WTC11 (cell line): Measurements from ENCODE around the gene RNGTT. TPM values are rescaled to one million over a fixed set of nuclear protein-coding genes. Genes with fewer than 3 reads are reported as not detected.
"Not testable (repeated sequence)": the region's sequence is repeated elsewhere in the genome, so short reads cannot be mapped to it uniquely, and the experiment has no call there.

Source experiments
- ATAC-seq: fragments of 200-7000 bp; cut with Tn5 transposase; 2 replicates; pipeline ENCODE4 v1.10.0; 2021; ENCODE audit warnings: mild to moderate bottlenecking, moderate library complexity
- CTCF ChIA-PET: fragments of 300-600 bp; sonication (Branson Sonifier 250); formaldehyde crosslinking; loops from one replicate; lab custom pipeline; 2021; ENCODE audit warnings: antibody characterized with exemption; lab: Charles Lee
- POLR2A ChIA-PET: fragments of 350-600 bp; sonication (Branson Sonifier 250); formaldehyde crosslinking; loops from one replicate; lab custom pipeline; 2021; ENCODE audit warnings: antibody characterized with exemption; lab: Charles Lee
- DNase-seq: peaks from one replicate; pipeline ENCODE4 v3.0.0; 2021; ENCODE audit warnings: low spot score
- H3K27ac Mint-ChIP-seq: 2 replicates; pipeline ENCODE4 v1.8.0; 2021; ENCODE audit warnings: mixed read lengths
- H3K27me3 Mint-ChIP-seq: 2 replicates; pipeline ENCODE4 v1.8.0; 2021; ENCODE audit warnings: low read depth, mild to moderate bottlenecking, moderate library complexity, mixed read lengths
- H3K36me3 Mint-ChIP-seq: 2 replicates; pipeline ENCODE4 v1.8.0; 2021; ENCODE audit warnings: mixed read lengths
- H3K4me1 Mint-ChIP-seq: 2 replicates; pipeline ENCODE4 v1.8.0; 2022; ENCODE audit warnings: mixed read lengths
- H3K4me3 Mint-ChIP-seq: 2 replicates; pipeline ENCODE4 v1.8.0; 2021; ENCODE audit warnings: mild to moderate bottlenecking, moderate library complexity, mixed read lengths
- H3K9me3 Mint-ChIP-seq: 2 replicates; pipeline ENCODE4 v1.8.0; 2021; ENCODE audit warnings: mixed read lengths
- AFF4 ChIP-seq: sonication (generic); formaldehyde crosslinking; IDR thresholded peaks from 2 replicates; pipeline ENCODE4 v1.8.1; 2023; ENCODE audit warnings: mild to moderate bottlenecking, missing genetic modification reagents, borderline replicate concordance
- CBFB ChIP-seq: sonication (generic); formaldehyde crosslinking; IDR thresholded peaks from 2 replicates; pipeline ENCODE4 v1.8.1; 2022; ENCODE audit warnings: mild to moderate bottlenecking, low read depth, missing genetic modification reagents
- E2F4 ChIP-seq: sonication (generic); formaldehyde crosslinking; IDR thresholded peaks from 2 replicates; pipeline ENCODE4 v1.8.1; 2022; ENCODE audit warnings: low read depth, mild to moderate bottlenecking, moderate library complexity, missing genetic modification reagents, borderline replicate concordance
- E2F5 ChIP-seq: sonication (generic); formaldehyde crosslinking; IDR thresholded peaks from 2 replicates; pipeline ENCODE4 v1.8.1; 2022; ENCODE audit warnings: mild to moderate bottlenecking, moderate library complexity, missing genetic modification reagents
- ERG ChIP-seq: fragments of 250-450 bp; sonication (Bioruptor Pico); IDR thresholded peaks from 2 replicates; pipeline ENCODE4 v1.8.0; 2021; ENCODE audit warnings: mild to moderate bottlenecking
- ESRRA ChIP-seq: sonication (generic); formaldehyde crosslinking; IDR thresholded peaks from 2 replicates; pipeline ENCODE4 v1.8.1; 2022; ENCODE audit warnings: mild to moderate bottlenecking, missing genetic modification reagents, borderline replicate concordance
- FOXK1 ChIP-seq: sonication (generic); formaldehyde crosslinking; IDR thresholded peaks from 2 replicates; pipeline ENCODE4 v1.8.0; 2022; ENCODE audit warnings: mild to moderate bottlenecking, moderate library complexity, missing genetic modification reagents
- FOXP1 ChIP-seq: sonication (generic); formaldehyde crosslinking; IDR thresholded peaks from 2 replicates; pipeline ENCODE4 v1.8.0; 2022; ENCODE audit warnings: missing genetic modification reagents, mild to moderate bottlenecking, moderate library complexity, borderline replicate concordance
- GRHL2 ChIP-seq: fragments of 250-450 bp; sonication (Bioruptor Pico); IDR thresholded peaks from 2 replicates; pipeline ENCODE4 v1.8.0; 2022; ENCODE audit warnings: mild to moderate bottlenecking, moderate library complexity; ENCODE audit not compliant: insufficient replicate concordance, severe bottlenecking
- KAT7 ChIP-seq: sonication (generic); formaldehyde crosslinking; IDR thresholded peaks from 2 replicates; pipeline ENCODE4 v1.8.1; 2023; ENCODE audit warnings: missing genetic modification reagents, mild to moderate bottlenecking, borderline replicate concordance
- NFATC4 ChIP-seq: fragments of 250-450 bp; sonication (Bioruptor Pico); IDR thresholded peaks from 2 replicates; pipeline ENCODE4 v1.9.0; 2021; ENCODE audit warnings: mild to moderate bottlenecking
- PREB ChIP-seq: sonication (generic); formaldehyde crosslinking; IDR thresholded peaks from 2 replicates; pipeline ENCODE4 v1.8.1; 2022; ENCODE audit warnings: mild to moderate bottlenecking, missing genetic modification reagents, moderate library complexity, borderline replicate concordance
- SMAD3 ChIP-seq: sonication (generic); formaldehyde crosslinking; IDR thresholded peaks from 2 replicates; pipeline ENCODE4 v1.8.0; 2022; ENCODE audit warnings: missing genetic modification reagents, mild to moderate bottlenecking, borderline replicate concordance
- TEAD1 ChIP-seq: sonication (generic); formaldehyde crosslinking; IDR thresholded peaks from 2 replicates; pipeline ENCODE4 v1.8.0; 2022; ENCODE audit warnings: mild to moderate bottlenecking, missing genetic modification reagents
- TP53 ChIP-seq: sonication (generic); formaldehyde crosslinking; IDR thresholded peaks from 2 replicates; pipeline ENCODE4 v1.8.1; 2023; ENCODE audit warnings: mild to moderate bottlenecking, missing genetic modification reagents
- ZMAT4 ChIP-seq: fragments of 250-450 bp; sonication (Bioruptor Pico); IDR thresholded peaks from 2 replicates; pipeline ENCODE4 v1.9.0; 2021; ENCODE audit warnings: mild to moderate bottlenecking
- ZNF121 ChIP-seq: sonication (generic); formaldehyde crosslinking; IDR thresholded peaks from 2 replicates; pipeline ENCODE4 v1.8.0; 2023; ENCODE audit warnings: missing genetic modification reagents
- ZNF281 ChIP-seq: sonication (generic); formaldehyde crosslinking; IDR thresholded peaks from 2 replicates; pipeline ENCODE4 v1.8.0; 2023; ENCODE audit warnings: mild to moderate bottlenecking, missing genetic modification reagents
- total RNA-seq: library from RNA; stranded (reverse); gene quantifications from 3 replicates; pipeline ENCODE4 v1.2.3, GENCODE V29; 2021

Gene RNGTT
- total RNA-seq, 1 experiment from 2014 or later: 20.4 TPM

- H3K27me3 Mint-ChIP-seq: no peaks in the 10 kb centered on the region
- no peak for ATAC-seq
- peaks cover 39% of the 10 kb centered on the region for H3K36me3 Mint-ChIP-seq
- no peak for DNase-seq
- no peak overlapping the region for H3K27ac Mint-ChIP-seq
- TF ChIP-seq ESRRA (no peak), CBFB (CRISPR knock-in tag) (no peak), ZNF121 (no peak), KAT7 (CRISPR knock-in tag) (no peak), TP53 (no peak), SMAD3 (CRISPR knock-in tag) (no peak), FOXP1 (no peak), E2F4 (CRISPR knock-in tag) (no peak)
- CTCF ChIA-PET: interaction anchor here (1.0 kb wide), 1 partner anchor 64 kb away, joined by 3 read pairs; no protein-coding TSS in a partner anchor
- POLR2A ChIA-PET: no interaction called here
- peaks cover 42% of the 10 kb centered on the region for H3K9me3 Mint-ChIP-seq
- H3K4me1 Mint-ChIP-seq: no peaks in the 10 kb centered on the region
- H3K4me3 Mint-ChIP-seq: no peak overlapping the region
These were observed 128.2 kb downstream of the RNGTT start for GRCh38 chr6:88835210-88835609.

- Mint-ChIP-seq H3K9me3 (peaks cover 63% of the 10 kb centered on the region), H3K36me3 (peaks cover 59% of the 10 kb centered on the region)
- CTCF ChIA-PET, H3K4me3 Mint-ChIP-seq, H3K27me3 Mint-ChIP-seq, DNase-seq, POLR2A ChIA-PET, H3K4me1 Mint-ChIP-seq, ATAC-seq, H3K27ac Mint-ChIP-seq: not testable (repeated sequence)
These were observed 130.3 kb downstream of the RNGTT start for GRCh38 chr6:88833071-88833470.

- peaks cover 51% of the 10 kb centered on the region for H3K36me3 Mint-ChIP-seq
- TF ChIP-seq FOXK1 (CRISPR knock-in tag): peak; percentile 65
- TF ChIP-seq TEAD1 (CRISPR knock-in tag): 0 out of 2 replicates have a peak, but pooled peaks have one; percentile 15
- H3K27me3 Mint-ChIP-seq, H3K4me3 Mint-ChIP-seq, H3K27ac Mint-ChIP-seq, POLR2A ChIA-PET: not testable (repeated sequence)
- H3K9me3 Mint-ChIP-seq: peaks cover 56% of the 10 kb centered on the region
- DNase-seq (peak; percentile 28), ATAC-seq (peak; percentile 78)
- CTCF ChIA-PET: interaction anchor here (0.6 kb wide), 1 partner anchor 10 kb away, joined by 3 read pairs; no protein-coding TSS in a partner anchor
- H3K4me1 Mint-ChIP-seq: peaks cover 15% of the 10 kb centered on the region
These were observed 135.8 kb downstream of the RNGTT start for GRCh38 chr6:88827599-88827998.

- CTCF ChIA-PET: no interaction called here
- Mint-ChIP-seq H3K9me3 (peaks cover 39% of the 10 kb centered on the region), H3K4me1 (peaks cover 15% of the 10 kb centered on the region), H3K4me3 (no peak overlapping the region), H3K27me3 (no peaks in the 10 kb centered on the region), H3K36me3 (peaks cover 35% of the 10 kb centered on the region), H3K27ac (no peak overlapping the region)
- no peak for DNase-seq
- POLR2A ChIA-PET: no interaction called here
- no peak for ATAC-seq
- no peak for TF ChIP-seq E2F5 (CRISPR knock-in tag)
- TF ChIP-seq ZMAT4 (CRISPR knock-in tag): no peak
- no peak for TF ChIP-seq SMAD3 (CRISPR knock-in tag)
- no peak for TF ChIP-seq ZNF281 (CRISPR knock-in tag)
- no peak for TF ChIP-seq ERG (CRISPR knock-in tag)
- TF ChIP-seq PREB (CRISPR knock-in tag): no peak
- no peak for TF ChIP-seq GRHL2 (CRISPR knock-in tag)
- no peak for TF ChIP-seq AFF4 (CRISPR knock-in tag)
- no peak for TF ChIP-seq NFATC4
These were observed 137.6 kb downstream of the RNGTT start for GRCh38 chr6:88825856-88826255.
